Stomach smooth muscle (tissue), 2 donors: ENCODE results near the gene TP53I11.

ENCODE experiments used
- H3K27ac ChIP-seq: one replicate; pipeline ENCODE4 v1.7.0; 2013; ENCODE audit warnings: mild to moderate bottlenecking, low read length, inconsistent platforms
- H3K27me3 ChIP-seq, 2 donors: one replicate each; pipeline ENCODE4 v1.7.0; 2013; ENCODE audit warnings: low read length in 2 of 2; ENCODE audit not compliant: insufficient read depth in 2 of 2, control insufficient read depth in 1 of 2
- H3K36me3 ChIP-seq, 2 donors: one replicate each; pipeline ENCODE4 v1.7.0; 2013; ENCODE audit warnings: low read length in 2 of 2; ENCODE audit not compliant: control insufficient read depth in 2 of 2, insufficient read depth in 2 of 2
- H3K4me1 ChIP-seq: one replicate; pipeline ENCODE4 v1.7.0; 2013; ENCODE audit warnings: low read length; ENCODE audit not compliant: control insufficient read depth, insufficient read depth
- H3K4me3 ChIP-seq, 2 donors: one replicate each; pipeline ENCODE4 v1.7.0; 2013; ENCODE audit warnings: low read length in 2 of 2
- H3K9ac ChIP-seq, 2 donors: one replicate each; pipeline ENCODE4 v1.7.0; 2013; ENCODE audit warnings: low read length in 2 of 2, mild to moderate bottlenecking in 1 of 2
- H3K9me3 ChIP-seq, 2 donors: one replicate each; pipeline ENCODE4 v1.7.0; 2013; ENCODE audit warnings: low read length in 2 of 2; ENCODE audit not compliant: control insufficient read depth in 2 of 2
- donor health status: healthy.
- donor health status: Pancreatic carcinoma.

TP53I11 gene

GRCh38 chr11:44923115-44923514, 27.6 kb downstream of the TP53I11 start:
- Histone ChIP-seq H3K27ac (no peak overlapping the region), H3K4me3 (no peak overlapping the region), H3K9ac (no peak overlapping the region), H3K36me3 (peaks cover 31 to 33% of the 10 kb centered on the region in 2 donors), H3K27me3 (no peaks in the 10 kb centered on the region), H3K9me3 (no peaks in the 10 kb centered on the region), H3K4me1 (peaks cover 16% of the 10 kb centered on the region)

GRCh38 chr11:44920451-44920850, 30.2 kb downstream of the TP53I11 start:
- Histone ChIP-seq H3K9me3 (no peaks in the 10 kb centered on the region), H3K4me3 (no peak overlapping the region), H3K27me3 (no peaks in the 10 kb centered on the region), H3K9ac (no peak overlapping the region), H3K27ac (no peak overlapping the region), H3K36me3 (peaks cover 32 to 39% of the 10 kb centered on the region in 2 donors), H3K4me1 (peaks cover 6% of the 10 kb centered on the region)

GRCh38 chr11:44917741-44918140, 32.9 kb downstream of the TP53I11 start:
- Histone ChIP-seq H3K27ac (no peak overlapping the region), H3K27me3 (no peaks in the 10 kb centered on the region), H3K9ac (no peak overlapping the region), H3K36me3 (peaks cover 26 to 36% of the 10 kb centered on the region in 2 donors), H3K4me1 (no peaks in the 10 kb centered on the region), H3K9me3 (no peaks in the 10 kb centered on the region), H3K4me3 (no peak overlapping the region)

- Histone ChIP-seq H3K9ac (no peak overlapping the region), H3K27me3 (no peaks in the 10 kb centered on the region), H3K9me3 (no peaks in the 10 kb centered on the region), H3K27ac (no peak overlapping the region), H3K4me3 (no peak overlapping the region), H3K4me1 (no peaks in the 10 kb centered on the region), H3K36me3 (peaks cover 28 to 39% of the 10 kb centered on the region in 2 donors)
Observed at GRCh38 chr11:44916801-44917385, 33.8 kb downstream of the TP53I11 start.

- Histone ChIP-seq H3K36me3 (peaks cover 28 to 35% of the 10 kb centered on the region in 2 donors), H3K4me3 (no peak overlapping the region), H3K27ac (no peak overlapping the region), H3K27me3 (no peaks in the 10 kb centered on the region), H3K4me1 (peaks cover 4% of the 10 kb centered on the region), H3K9me3 (no peaks in the 10 kb centered on the region), H3K9ac (no peak overlapping the region)
Observed at GRCh38 chr11:44916331-44916730, 34.4 kb downstream of the TP53I11 start.

GRCh38 chr11:44915621-44916020, 35.1 kb downstream of the TP53I11 start:
- H3K9me3 ChIP-seq, result no peaks in the 10 kb centered on the region
- H3K27me3 ChIP-seq, result no peaks in the 10 kb centered on the region
- no peak overlapping the region for H3K4me3 ChIP-seq
- no peak overlapping the region for H3K27ac ChIP-seq
- peaks cover 10% of the 10 kb centered on the region for H3K4me1 ChIP-seq
- peaks cover 23 to 29% of the 10 kb centered on the region in 2 donors for H3K36me3 ChIP-seq
- H3K9ac ChIP-seq, result no peak overlapping the region

- peaks cover 12% of the 10 kb centered on the region for H3K4me1 ChIP-seq
- no peaks in the 10 kb centered on the region for H3K9me3 ChIP-seq
- H3K36me3 ChIP-seq, result peaks cover 25 to 27% of the 10 kb centered on the region in 2 donors
- no peak overlapping the region for H3K4me3 ChIP-seq
- H3K9ac ChIP-seq, result no peak overlapping the region
- no peaks in the 10 kb centered on the region for H3K27me3 ChIP-seq
- no peak overlapping the region for H3K27ac ChIP-seq
Observed at GRCh38 chr11:44915004-44915403, 35.7 kb downstream of the TP53I11 start.

GRCh38 chr11:44914105-44914504, 36.6 kb downstream of the TP53I11 start:
- peaks cover 19 to 21% of the 10 kb centered on the region in 2 donors for H3K36me3 ChIP-seq
- H3K27me3 ChIP-seq, result no peaks in the 10 kb centered on the region
- H3K9ac ChIP-seq, result no peak overlapping the region
- peaks cover 12% of the 10 kb centered on the region for H3K4me1 ChIP-seq
- H3K27ac ChIP-seq, result no peak overlapping the region
- H3K9me3 ChIP-seq, result no peaks in the 10 kb centered on the region
- no peak overlapping the region for H3K4me3 ChIP-seq

- no peak overlapping the region for H3K9ac ChIP-seq
- no peaks in the 10 kb centered on the region for H3K27me3 ChIP-seq
- no peak overlapping the region for H3K4me3 ChIP-seq
- H3K9me3 ChIP-seq, result no peaks in the 10 kb centered on the region
- no peak overlapping the region for H3K27ac ChIP-seq
- H3K4me1 ChIP-seq, result peaks cover 12% of the 10 kb centered on the region
- H3K36me3 ChIP-seq, result peaks cover 18 to 20% of the 10 kb centered on the region in 2 donors
Observed at GRCh38 chr11:44913502-44913901, 37.2 kb downstream of the TP53I11 start.

- Histone ChIP-seq H3K9ac (no peak overlapping the region), H3K27me3 (no peaks in the 10 kb centered on the region), H3K4me1 (peaks cover 12% of the 10 kb centered on the region), H3K9me3 (no peaks in the 10 kb centered on the region), H3K4me3 (no peak overlapping the region), H3K36me3 (peaks cover 18 to 21% of the 10 kb centered on the region in 2 donors), H3K27ac (no peak overlapping the region)
Observed at GRCh38 chr11:44912270-44912987, 38.3 kb downstream of the TP53I11 start.
